Parathyroid adenoma (tissue), 2 donors: ENCODE measurements around the gene PRKD1.

Experiments
- H2AFZ ChIP-seq: fragments of 300-600 bp; sonication (generic); one replicate; pipeline ENCODE4 v1.7.0; 2017; ENCODE audit warnings: antibody characterized with exemption, mild to moderate bottlenecking
- H3K27ac ChIP-seq: fragments of 300-600 bp; sonication (generic); one replicate; pipeline ENCODE4 v1.7.0; 2017
- H3K27me3 ChIP-seq: fragments of 300-600 bp; sonication (generic); one replicate; pipeline ENCODE4 v1.7.0; 2017; ENCODE audit warnings: low read length; ENCODE audit not compliant: control insufficient read depth, insufficient read depth
- H3K36me3 ChIP-seq: fragments of 300-600 bp; sonication (generic); one replicate; pipeline ENCODE4 v1.7.0; 2017; ENCODE audit warnings: low read length; ENCODE audit not compliant: control insufficient read depth, insufficient read depth
- H3K4me1 ChIP-seq: fragments of 300-600 bp; sonication (generic); one replicate; pipeline ENCODE4 v1.7.0; 2017; ENCODE audit warnings: control low read depth
- H3K4me2 ChIP-seq: fragments of 300-600 bp; sonication (generic); one replicate; pipeline ENCODE4 v1.7.0; 2017; ENCODE audit warnings: low read length
- H3K4me3 ChIP-seq: fragments of 300-600 bp; sonication (generic); one replicate; pipeline ENCODE4 v1.7.0; 2017; ENCODE audit warnings: low read depth, low read length
- H3K79me2 ChIP-seq: fragments of 300-600 bp; sonication (generic); one replicate; pipeline ENCODE4 v1.7.0; 2017; ENCODE audit warnings: control low read depth
- H3K9ac ChIP-seq: fragments of 300-600 bp; sonication (generic); one replicate; pipeline ENCODE4 v1.7.0; 2017; ENCODE audit warnings: mild to moderate bottlenecking
- H3K9me3 ChIP-seq: fragments of 300-600 bp; sonication (generic); one replicate; pipeline ENCODE4 v1.7.0; 2017; ENCODE audit warnings: low read length; ENCODE audit not compliant: control insufficient read depth
- CTCF ChIP-seq: fragments of 300-600 bp; sonication (generic); IDR thresholded peaks from one replicate; pipeline ENCODE4 v1.7.0; 2017; ENCODE audit warnings: antibody characterized with exemption, mild to moderate bottlenecking
- donor health status: primary hyperparathyroidism.

Gene PRKD1

GRCh38 chr14:29645117-29645516 lies 282.5 kb downstream of the PRKD1 start:
- no peak for TF ChIP-seq CTCF
- no peak overlapping the region for H3K27ac ChIP-seq
- H3K9ac ChIP-seq, result no peak overlapping the region
- H3K27me3 ChIP-seq, result no peaks in the 10 kb centered on the region
- no peak overlapping the region for H3K4me2 ChIP-seq
- H3K36me3 ChIP-seq, result no peaks in the 10 kb centered on the region
- H2AFZ ChIP-seq, result no peak overlapping the region
- no peak overlapping the region for H3K4me3 ChIP-seq
- H3K4me1 ChIP-seq, result peaks cover 4% of the 10 kb centered on the region
- no peaks in the 10 kb centered on the region for H3K79me2 ChIP-seq
- H3K9me3 ChIP-seq, result no peaks in the 10 kb centered on the region

- no peaks in the 10 kb centered on the region for H3K36me3 ChIP-seq
- H3K9me3 ChIP-seq, result no peaks in the 10 kb centered on the region
- no peak overlapping the region for H3K4me3 ChIP-seq
These were observed 284.0 kb downstream of the PRKD1 start for GRCh38 chr14:29643433-29644211.

GRCh38 chr14:29637411-29637810 lies 290.2 kb downstream of the PRKD1 start:
- Histone ChIP-seq H3K36me3 (no peaks in the 10 kb centered on the region), H3K4me1 (peaks cover 7% of the 10 kb centered on the region), H3K27ac (no peak overlapping the region), H3K9ac (no peak overlapping the region), H3K79me2 (no peaks in the 10 kb centered on the region), H3K27me3 (no peaks in the 10 kb centered on the region), H3K9me3 (no peaks in the 10 kb centered on the region), H3K4me2 (no peak overlapping the region), H3K4me3 (peak overlapping the region; percentile 23), H2AFZ (peak overlapping the region; percentile 1)
- TF ChIP-seq CTCF, result no peak

More at GRCh38 chr14:29643433-29644211, 284.0 kb downstream of the PRKD1 start:
- no peak for TF ChIP-seq CTCF
- peak overlapping the region; percentile 21 for H3K4me2 ChIP-seq
- H3K27ac ChIP-seq, result no peak overlapping the region
- H3K9ac ChIP-seq, result no peak overlapping the region
- peaks cover 3% of the 10 kb centered on the region for H3K4me1 ChIP-seq
- no peaks in the 10 kb centered on the region for H3K27me3 ChIP-seq
- no peak overlapping the region for H2AFZ ChIP-seq
- H3K79me2 ChIP-seq, result no peaks in the 10 kb centered on the region

GRCh38 chr14:29636870-29637269 lies 290.8 kb downstream of the PRKD1 start:
- H3K4me3 ChIP-seq, result no peak overlapping the region
- no peak overlapping the region for H2AFZ ChIP-seq
- H3K27me3 ChIP-seq, result no peaks in the 10 kb centered on the region
- no peak overlapping the region for H3K9ac ChIP-seq
- no peak for TF ChIP-seq CTCF
- H3K9me3 ChIP-seq, result no peaks in the 10 kb centered on the region
- H3K27ac ChIP-seq, result no peak overlapping the region
- H3K79me2 ChIP-seq, result no peaks in the 10 kb centered on the region
- H3K36me3 ChIP-seq, result no peaks in the 10 kb centered on the region
- H3K4me1 ChIP-seq, result peaks cover 7% of the 10 kb centered on the region
- H3K4me2 ChIP-seq, result no peak overlapping the region
